SK-N-SH (cell line): ENCODE results near the gene NAXD. TPM values are rescaled to one million over a fixed set of nuclear protein-coding genes. Genes with fewer than 3 reads are reported as not detected.

Experiments
- CTCF ChIA-PET: fragments of 300-600, 350-600 bp; formaldehyde crosslinking; extraction: SDS; loops from one replicate; lab custom pipeline; 2021; lab: Yijun Ruan, JAX
- POLR2A ChIA-PET: fragments of 350-600 bp; sonication (Branson Sonifier 250); formaldehyde crosslinking; extraction: SDS; loops from one replicate; lab custom pipeline; 2020; ENCODE audit warnings: antibody characterized with exemption, inconsistent platforms; lab: Yijun Ruan, JAX
- DNase-seq: peaks from one replicate; pipeline ENCODE4 v3.0.0; 2012
- H2AFZ ChIP-seq: fragments of 200-600 bp; sonication (generic); 2 replicates; pipeline ENCODE4 v1.8.1; 2016; ENCODE audit warnings: antibody characterized with exemption, mild to moderate bottlenecking, low read depth
- H3F3A ChIP-seq: fragments of 200-600 bp; sonication (generic); replicated peaks from 2 replicates; pipeline ENCODE3; 2016; ENCODE audit warnings: antibody characterized with exemption, mild to moderate bottlenecking; ENCODE audit not compliant: insufficient read depth
- H3K27ac ChIP-seq, 2 experiments: fragments of 200-500 bp in 1 of 2; fragments of 200-600 bp in 1 of 2; sonication (Bioruptor generic) in 1 of 2; sonication (generic), shearing (Covaris generic) in 1 of 2; 2 replicates each; pipeline versions ENCODE4 v1.5.1 to v1.6.1; 2014 to 2016; ENCODE audit warnings: low read depth in 2 of 2, inconsistent platforms in 1 of 2, low read length in 1 of 2, mild to moderate bottlenecking in 1 of 2, mixed read lengths in 1 of 2
- H3K27me3 ChIP-seq: fragments of 200-600 bp; sonication (generic), shearing (Covaris generic); 2 replicates; pipeline ENCODE4 v1.6.1; 2016; ENCODE audit warnings: mixed run types; ENCODE audit not compliant: insufficient read depth
- H3K36me3 ChIP-seq, 2 experiments: fragments of 200-500 bp in 1 of 2; fragments of 200-600 bp in 1 of 2; sonication (Bioruptor generic) in 1 of 2; sonication (generic) in 1 of 2; replicated peaks in 1 of 2; 2 replicates each; pipeline versions ENCODE3 to v1.5.1; 2014 to 2016; ENCODE audit warnings: low read length in 1 of 2, mild to moderate bottlenecking in 1 of 2; ENCODE audit not compliant: insufficient read depth in 2 of 2, control insufficient read depth in 1 of 2
- H3K4me1 ChIP-seq, 2 experiments: fragments of 200-500 bp in 1 of 2; fragments of 200-600 bp in 1 of 2; sonication (Bioruptor generic) in 1 of 2; sonication (generic), shearing (Covaris generic) in 1 of 2; 2 replicates each; pipeline versions ENCODE4 v1.5.1 to v1.6.1; 2014 to 2016; ENCODE audit warnings: low read depth in 1 of 2, low read length in 1 of 2, mixed run types in 1 of 2; ENCODE audit not compliant: insufficient read depth in 2 of 2, control insufficient read depth in 1 of 2
- H3K4me2 ChIP-seq: fragments of 200-600 bp; sonication (generic), shearing (Covaris generic); 2 replicates; pipeline ENCODE4 v1.6.1; 2017; ENCODE audit warnings: mixed run types
- H3K4me3 ChIP-seq, 2 experiments: fragments of 200-500 bp in 1 of 2; fragments of 200-600 bp in 1 of 2; sonication (Bioruptor generic) in 1 of 2; sonication (generic), shearing (Covaris generic) in 1 of 2; 2 replicates each; pipeline versions ENCODE4 v1.5.1 to v1.8.1; 2014 to 2016; ENCODE audit warnings: low read depth in 2 of 2, inconsistent platforms in 1 of 2, low read length in 1 of 2, mild to moderate bottlenecking in 1 of 2, mixed read lengths in 1 of 2, moderate library complexity in 1 of 2
- H3K79me2 ChIP-seq: fragments of 200-600 bp; sonication (generic); 2 replicates; pipeline ENCODE4 v1.8.1; 2017; ENCODE audit warnings: mild to moderate bottlenecking; ENCODE audit not compliant: insufficient read depth
- H3K9ac ChIP-seq: fragments of 200-600 bp; sonication (generic); 2 replicates; pipeline ENCODE4 v1.6.1; 2017; ENCODE audit warnings: mixed run types
- H3K9me2 ChIP-seq: fragments of 200-600 bp; sonication (generic); 2 replicates; pipeline ENCODE4 v1.6.1; 2017; ENCODE audit warnings: mixed run types
- H3K9me3 ChIP-seq: fragments of 200-600 bp; sonication (generic); 2 replicates; pipeline ENCODE4 v1.6.1; 2017; ENCODE audit warnings: mixed run types, mild to moderate bottlenecking, moderate library complexity
- H4K20me1 ChIP-seq: fragments of 200-600 bp; sonication (generic); 2 replicates; pipeline ENCODE4 v1.6.1; 2017; ENCODE audit warnings: mild to moderate bottlenecking, mixed run types; ENCODE audit not compliant: insufficient read depth
- EP300 ChIP-seq, 2 experiments: IDR thresholded peaks; 2 replicates each; pipeline versions ENCODE4 v1.4.0 to v1.6.1; 2012; ENCODE audit warnings: borderline replicate concordance in 1 of 2, low read depth in 1 of 2, low read length in 1 of 2
- FOXJ3 ChIP-seq: sonication (generic); formaldehyde crosslinking; IDR thresholded peaks from 2 replicates; pipeline ENCODE4 v1.5.1; 2020; ENCODE audit warnings: mild to moderate bottlenecking, missing genetic modification reagents
- JUND ChIP-seq: IDR thresholded peaks from 2 replicates; pipeline ENCODE4 v1.4.0; 2012
- MAX ChIP-seq: IDR thresholded peaks from 2 replicates; pipeline ENCODE4 v1.4.0; 2012; ENCODE audit warnings: low read depth
- MEF2A ChIP-seq: IDR thresholded peaks from 2 replicates; pipeline ENCODE4 v1.4.0; 2012; ENCODE audit warnings: low read depth, borderline replicate concordance
- MXI1 ChIP-seq: IDR thresholded peaks from 2 replicates; pipeline ENCODE4 v1.6.1; 2012; ENCODE audit warnings: mild to moderate bottlenecking, low read depth, low read length, improper control_type of control experiment
- RAD21 ChIP-seq: IDR thresholded peaks from 2 replicates; pipeline ENCODE4 v1.6.1; 2012; ENCODE audit warnings: mild to moderate bottlenecking, low read length
- RCOR1 ChIP-seq: fragments of 150-350 bp; IDR thresholded peaks from 2 replicates; pipeline ENCODE4 v1.6.1; 2017; ENCODE audit warnings: antibody characterized with exemption, low read length
- SMC3 ChIP-seq: IDR thresholded peaks from 2 replicates; pipeline ENCODE4 v1.6.1; 2012; ENCODE audit warnings: low read depth, low read length, improper control_type of control experiment
- YY1 ChIP-seq: IDR thresholded peaks from 2 replicates; pipeline ENCODE4 v1.4.0; 2012; ENCODE audit warnings: low read depth, mild to moderate bottlenecking
- WGBS: methylation state at CpG from one replicate; pipeline ENCODE4 v1.1.6; 2017; ENCODE audit warnings: low lambda C conversion rate; 5-methylcytosine and 5-hydroxymethylcytosine counted together
- polyA plus RNA-seq, 3 experiments: library from polyadenylated mRNA; depleted of rRNA; stranded (reverse); fragments of >200 nt; gene quantifications; 2 replicates each; pipeline ENCODE4 v1.2.3, GENCODE V29; 2012
- TF ChIP-seq, protein P1 (sequence below): fragments of 200-600 bp; sonication (generic); IDR thresholded peaks from 2 replicates; pipeline ENCODE4 v1.6.1; 2017; ENCODE audit warnings: antibody characterized with exemption, mild to moderate bottlenecking, moderate library complexity

NAXD gene
- polyA plus RNA-seq, 1 of the 3 experiments (the other 2 are of a cell fraction): 32.4 TPM

DNA sequence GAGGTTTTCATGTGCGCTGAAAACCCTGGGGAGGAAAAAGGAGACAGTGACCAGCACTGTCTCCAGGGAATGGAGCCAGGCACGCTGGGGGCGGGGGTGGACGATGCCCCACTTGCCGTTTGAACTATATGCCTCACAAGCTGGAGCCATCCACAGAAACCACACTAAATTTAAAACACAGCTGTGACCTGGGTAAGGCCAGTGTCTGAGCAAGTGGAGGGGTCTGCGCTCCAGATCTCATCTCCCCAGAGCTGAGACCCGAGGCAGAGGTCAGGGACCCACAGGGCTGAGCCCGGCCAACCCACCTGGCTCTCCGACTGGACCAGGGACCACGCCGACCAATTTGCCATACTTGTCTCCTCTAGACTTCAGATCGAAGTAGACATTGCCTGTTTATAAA lies 67.4 kb downstream of the NAXD start:
- Histone ChIP-seq H3K9ac (no peak overlapping the region), H3K27me3 (no peaks in the 10 kb centered on the region), H3K4me1 (no peaks in the 10 kb centered on the region), H3K9me2 (no peaks in the 10 kb centered on the region), H3K4me2 (no peak overlapping the region), H3K79me2 (no peaks in the 10 kb centered on the region), H3F3A (peaks cover 4% of the 10 kb centered on the region), H3K9me3 (no peaks in the 10 kb centered on the region), H3K27ac (no peak overlapping the region), H2AFZ (no peak overlapping the region), H3K36me3 (peaks cover 42 to 57% of the 10 kb centered on the region in 2 experiments), H4K20me1 (no peaks in the 10 kb centered on the region), H3K4me3 (no peak overlapping the region)
- ChIA-PET POLR2A (no interaction called here), CTCF (interaction anchor here (0.6 to 1.7 kb wide), 12 partner anchors 9 to 242 kb away, joined by 3 to 4 read pairs (median 3); no protein-coding TSS in a partner anchor)
- no peak for DNase-seq
- 93% methylated on average over 11 of the region's 12 CpGs for WGBS
- TF ChIP-seq MEF2A (no peak), JUND (no peak), RCOR1 (no peak), MAX (no peak), MXI1 (no peak), RAD21 (no peak), FOXJ3 (CRISPR knock-in tag) (no peak), YY1 (no peak)
- TF ChIP-seq, protein P1, sequence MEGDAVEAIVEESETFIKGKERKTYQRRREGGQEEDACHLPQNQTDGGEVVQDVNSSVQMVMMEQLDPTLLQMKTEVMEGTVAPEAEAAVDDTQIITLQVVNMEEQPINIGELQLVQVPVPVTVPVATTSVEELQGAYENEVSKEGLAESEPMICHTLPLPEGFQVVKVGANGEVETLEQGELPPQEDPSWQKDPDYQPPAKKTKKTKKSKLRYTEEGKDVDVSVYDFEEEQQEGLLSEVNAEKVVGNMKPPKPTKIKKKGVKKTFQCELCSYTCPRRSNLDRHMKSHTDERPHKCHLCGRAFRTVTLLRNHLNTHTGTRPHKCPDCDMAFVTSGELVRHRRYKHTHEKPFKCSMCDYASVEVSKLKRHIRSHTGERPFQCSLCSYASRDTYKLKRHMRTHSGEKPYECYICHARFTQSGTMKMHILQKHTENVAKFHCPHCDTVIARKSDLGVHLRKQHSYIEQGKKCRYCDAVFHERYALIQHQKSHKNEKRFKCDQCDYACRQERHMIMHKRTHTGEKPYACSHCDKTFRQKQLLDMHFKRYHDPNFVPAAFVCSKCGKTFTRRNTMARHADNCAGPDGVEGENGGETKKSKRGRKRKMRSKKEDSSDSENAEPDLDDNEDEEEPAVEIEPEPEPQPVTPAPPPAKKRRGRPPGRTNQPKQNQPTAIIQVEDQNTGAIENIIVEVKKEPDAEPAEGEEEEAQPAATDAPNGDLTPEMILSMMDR: no peak

GRCh38 chr13:110683203-110683883 lies 68.0 kb downstream of the NAXD start:
- POLR2A ChIA-PET: no interaction called here
- H3K27me3 ChIP-seq: no peaks in the 10 kb centered on the region

More at GRCh38 chr13:110683203-110683883, 68.0 kb downstream of the NAXD start:
- Histone ChIP-seq H3F3A (peaks cover 4% of the 10 kb centered on the region), H3K9me3 (no peaks in the 10 kb centered on the region), H3K27ac (no peak overlapping the region), H4K20me1 (no peaks in the 10 kb centered on the region), H3K36me3 (peaks cover 44 to 54% of the 10 kb centered on the region in 2 experiments), H3K9ac (no peak overlapping the region), H3K79me2 (no peaks in the 10 kb centered on the region), H3K4me1 (no peaks in the 10 kb centered on the region), H3K9me2 (no peaks in the 10 kb centered on the region), H3K4me2 (no peak overlapping the region), H2AFZ (no peak overlapping the region), H3K4me3 (no peak overlapping the region)
- 95% methylated on average over 5 of the region's 5 CpGs for WGBS
- TF ChIP-seq SMC3: peak; percentile 29; the same call in 1 of the 2 replicates
- TF ChIP-seq, protein P1: peak; percentile 64
- TF ChIP-seq RAD21: peak; percentile 58
- TF ChIP-seq EP300 (IDR thresholded peaks at IDR 0.05; ENCODE audit: borderline replicate concordance in 1 of 2, low read depth in 1 of 2, low read length in 1 of 2): no peak
- CTCF ChIA-PET: interaction anchor here (0.6 to 1.7 kb wide), 13 partner anchors 10 to 242 kb away, joined by 3 to 4 read pairs (median 3); no protein-coding TSS in a partner anchor
- DNase-seq: no peak
